Retina (tissue), 1 donor: Measurements from ENCODE around the gene C2CD2L.
"Not testable (repeated sequence)": the region's sequence is repeated elsewhere in the genome, so short reads cannot be mapped to it uniquely, and the experiment has no call there.

Experiments used
- DNase-seq: peaks from one replicate; pipeline ENCODE4 v3.0.0-alpha.2; 2016

Gene C2CD2L

DNA sequence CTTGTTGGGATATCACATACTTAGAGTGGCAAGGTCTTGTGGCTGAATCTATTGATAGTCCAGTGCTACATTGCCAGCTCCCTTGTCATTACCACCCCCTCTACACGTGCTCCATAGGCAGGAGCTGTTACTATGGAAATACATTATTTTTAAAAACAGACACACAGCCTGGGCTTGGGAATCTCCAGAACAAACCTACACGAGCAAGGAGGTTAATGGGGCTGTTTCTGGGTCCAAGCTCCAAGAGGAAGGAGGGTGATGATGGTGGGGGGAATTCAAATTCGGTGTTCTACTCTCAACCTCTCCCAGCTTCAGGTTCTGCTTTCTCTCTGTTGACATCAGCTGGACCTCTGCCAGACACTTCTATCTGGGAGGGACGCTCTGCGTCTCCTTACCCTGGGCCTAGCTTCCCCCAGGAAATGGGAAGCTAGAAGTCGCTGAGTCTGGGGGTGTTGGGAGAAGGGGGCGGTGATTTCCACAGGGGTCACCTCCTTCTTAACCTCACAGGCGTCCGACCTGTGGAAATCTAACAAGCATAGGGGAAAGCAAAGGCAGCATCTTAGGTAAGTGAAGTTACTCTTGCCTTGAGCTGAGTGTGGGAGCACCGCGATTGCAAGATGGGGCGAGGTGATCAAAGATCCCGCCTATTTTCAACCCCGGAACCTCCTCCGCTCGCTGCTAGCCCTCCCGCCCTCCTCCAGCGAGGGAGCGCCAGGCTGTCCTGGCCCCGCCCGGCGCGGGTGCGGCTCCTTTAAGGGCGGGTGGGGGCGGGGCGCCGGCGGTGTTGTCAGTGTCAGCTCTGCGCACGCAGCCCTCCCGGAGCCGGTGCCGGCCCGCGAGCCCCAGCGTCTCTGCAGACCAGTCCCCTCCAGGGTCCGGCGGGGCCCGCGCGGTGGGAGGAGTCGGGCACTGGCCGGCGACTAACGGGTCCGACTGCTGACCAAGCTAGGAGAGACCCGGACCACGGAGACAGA lies at the start of gene C2CD2L:
Gene C2CD2L (plus strand): TSS at position 781 of the 974 bp plus-strand sequence. CDS start 398 bp downstream, outside the sequence.
- peak; percentile 88 for DNase-seq

DNA sequence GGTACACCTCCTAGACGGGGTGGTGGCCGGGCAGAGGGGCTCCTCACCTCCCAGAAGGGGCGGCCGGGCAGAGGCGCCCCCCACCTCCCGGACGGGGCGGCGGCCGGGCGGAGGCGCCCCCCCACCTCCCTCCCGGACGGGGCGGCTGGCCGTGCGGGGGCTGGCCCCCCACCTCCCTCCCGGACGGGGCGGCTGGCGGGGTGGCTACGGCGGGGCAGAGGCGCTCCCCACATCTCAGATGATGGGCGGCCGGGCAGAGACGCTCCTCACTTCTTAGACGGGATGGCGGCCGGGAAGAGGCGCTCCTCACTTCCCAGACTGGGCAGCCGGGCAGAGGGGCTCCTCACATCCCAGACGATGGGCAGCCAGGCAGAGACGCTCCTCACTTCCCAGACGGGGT lies 48.0 kb upstream of the C2CD2L start:
- DNase-seq: not testable (repeated sequence)

DNA sequence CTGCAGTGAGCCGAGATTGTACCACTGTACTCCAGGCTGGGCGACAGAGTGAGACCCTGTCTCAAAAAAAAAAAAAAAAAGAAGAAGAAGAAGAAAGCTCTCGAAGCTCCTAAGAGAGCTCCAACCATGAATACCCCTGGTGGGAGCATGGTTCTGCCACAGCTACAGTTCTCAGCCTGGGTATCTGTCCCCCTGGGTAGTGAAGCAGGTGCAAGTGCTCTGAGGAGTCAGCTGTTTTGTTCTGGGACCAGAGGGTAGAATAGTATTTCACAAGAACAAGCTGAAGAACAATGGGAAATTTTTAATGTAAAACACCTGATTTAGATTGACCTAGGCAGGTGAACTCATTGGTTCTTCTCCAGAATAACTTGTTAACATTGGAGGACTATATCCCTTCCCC lies 45.9 kb upstream of the C2CD2L start:
- DNase-seq: no peak

DNA sequence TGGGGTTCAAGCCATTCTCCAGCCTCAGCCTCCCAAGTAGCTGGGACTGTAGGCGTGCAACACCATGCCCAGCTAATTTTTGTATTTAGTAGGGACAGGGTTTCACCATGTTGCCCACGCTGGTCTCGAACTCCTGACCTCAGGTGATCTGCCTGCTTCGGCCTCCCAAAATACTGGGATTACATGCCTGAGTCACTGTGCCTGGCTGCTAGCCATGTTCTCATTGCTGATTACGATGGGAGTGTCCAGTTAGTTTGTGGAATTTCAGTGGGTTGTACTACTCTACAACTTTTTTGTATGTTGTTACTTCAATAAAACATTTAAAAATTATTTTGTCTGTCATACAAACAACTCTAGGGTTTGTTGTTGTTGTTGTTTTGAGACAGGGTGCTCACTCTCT lies 44.4 kb upstream of the C2CD2L start:
- no peak for DNase-seq

DNA sequence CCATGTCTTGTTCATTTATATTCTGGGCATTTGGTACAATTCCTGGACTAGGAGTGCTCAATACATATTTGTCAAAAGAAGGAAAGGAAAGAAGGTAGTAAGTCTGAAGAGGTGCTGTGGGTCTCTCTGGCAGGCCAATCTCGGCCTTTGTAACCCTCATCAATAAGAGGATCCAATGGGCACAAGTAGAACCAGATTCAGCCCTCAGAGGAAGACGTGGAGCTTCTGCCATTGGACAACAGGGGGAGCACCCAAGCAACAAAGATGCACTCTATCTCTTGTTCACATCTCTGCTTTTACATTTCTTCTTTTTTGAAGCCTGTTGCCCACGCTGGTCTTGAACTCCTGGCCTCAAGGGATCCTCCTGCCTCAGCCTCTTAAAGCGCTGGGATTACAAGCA lies 41.8 kb upstream of the C2CD2L start:
- no peak for DNase-seq

DNA sequence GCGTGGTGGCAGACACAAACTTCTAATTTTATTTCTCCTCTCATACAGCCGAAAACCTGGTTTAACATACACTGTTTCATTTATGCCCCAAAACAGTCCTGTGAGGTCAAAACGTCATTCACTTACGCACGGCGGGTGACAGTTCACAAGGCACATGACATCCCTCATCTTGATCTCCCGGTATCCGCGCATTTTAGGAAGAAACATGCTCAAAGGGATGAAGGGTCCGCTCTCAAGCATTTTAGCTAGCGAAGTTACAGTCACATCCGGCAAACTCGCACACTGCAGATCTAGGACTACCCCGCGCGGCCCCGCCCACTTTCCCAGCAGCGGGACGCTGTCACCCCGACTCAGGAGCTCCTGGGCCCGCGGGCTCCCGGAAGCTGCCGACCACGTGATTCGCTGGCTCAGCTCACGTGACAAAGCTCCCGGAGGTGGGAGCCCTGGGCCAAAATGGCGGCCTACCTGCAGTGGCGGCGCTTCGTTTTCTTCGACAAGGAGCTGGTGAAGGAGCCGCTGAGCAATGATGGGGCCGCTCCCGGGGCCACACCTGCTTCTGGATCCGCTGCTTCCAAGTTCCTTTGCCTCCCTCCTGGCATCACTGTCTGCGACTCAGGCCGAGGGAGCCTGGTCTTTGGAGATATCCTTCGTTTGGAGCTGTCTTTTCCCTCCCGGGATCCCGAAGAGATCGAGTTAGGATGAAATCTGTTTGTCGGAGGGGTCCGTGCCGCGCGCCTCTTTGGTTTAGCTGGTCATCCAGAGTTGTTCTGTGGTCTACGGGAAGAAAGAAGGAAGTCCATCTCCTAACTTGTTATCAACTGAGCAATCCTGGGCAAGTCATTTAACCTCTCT lies 39.5 kb upstream of the C2CD2L start, which contains the start of gene VPS11:
Gene VPS11 (plus strand): TSS at position 448 of the 852 bp plus-strand sequence. CDS start 6 bp downstream, at position 454.
- DNase-seq: peak; percentile 94

DNA sequence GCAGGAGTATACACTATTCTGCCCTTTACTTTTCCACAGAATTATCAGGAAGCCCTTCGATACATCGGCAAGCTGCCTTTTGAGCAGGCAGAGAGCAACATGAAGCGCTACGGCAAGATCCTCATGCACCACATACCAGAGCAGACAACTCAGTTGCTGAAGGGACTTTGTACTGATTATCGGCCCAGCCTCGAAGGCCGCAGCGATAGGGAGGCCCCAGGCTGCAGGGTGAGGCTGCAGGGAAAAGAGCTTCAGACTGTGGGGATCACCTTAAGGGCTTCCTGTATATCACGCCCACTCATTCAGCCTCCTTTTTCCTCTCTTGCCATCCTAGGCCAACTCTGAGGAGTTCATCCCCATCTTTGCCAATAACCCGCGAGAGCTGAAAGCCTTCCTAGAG lies 29.3 kb upstream of the C2CD2L start:
- DNase-seq: no peak

DNA sequence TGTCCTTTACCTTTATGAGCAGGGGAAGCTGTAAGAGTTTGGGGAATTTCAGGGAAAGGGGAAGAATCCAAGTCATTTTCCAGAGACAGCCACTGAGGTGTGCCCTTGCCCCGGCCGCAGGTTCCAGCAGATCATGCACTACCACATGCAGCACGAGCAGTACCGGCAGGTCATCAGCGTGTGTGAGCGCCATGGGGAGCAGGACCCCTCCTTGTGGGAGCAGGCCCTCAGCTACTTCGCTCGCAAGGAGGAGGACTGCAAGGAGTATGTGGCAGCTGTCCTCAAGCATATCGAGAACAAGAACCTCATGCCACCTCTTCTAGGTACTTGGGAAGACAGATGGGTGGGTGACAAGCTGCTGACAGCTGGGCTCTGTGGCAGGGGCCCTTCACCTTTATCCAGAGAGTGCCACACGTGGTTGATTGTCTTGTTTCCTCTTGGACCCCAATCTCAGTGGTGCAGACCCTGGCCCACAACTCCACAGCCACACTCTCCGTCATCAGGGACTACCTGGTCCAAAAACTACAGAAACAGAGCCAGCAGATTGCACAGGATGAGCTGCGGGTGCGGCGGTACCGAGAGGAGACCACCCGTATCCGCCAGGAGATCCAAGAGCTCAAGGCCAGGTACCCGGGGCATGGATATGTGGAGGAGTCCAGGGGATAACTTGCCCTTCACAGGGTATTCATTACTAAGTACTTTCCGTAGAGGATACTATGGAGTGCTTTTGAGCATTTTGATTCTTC lies 28.3 kb upstream of the C2CD2L start:
- no peak for DNase-seq

DNA sequence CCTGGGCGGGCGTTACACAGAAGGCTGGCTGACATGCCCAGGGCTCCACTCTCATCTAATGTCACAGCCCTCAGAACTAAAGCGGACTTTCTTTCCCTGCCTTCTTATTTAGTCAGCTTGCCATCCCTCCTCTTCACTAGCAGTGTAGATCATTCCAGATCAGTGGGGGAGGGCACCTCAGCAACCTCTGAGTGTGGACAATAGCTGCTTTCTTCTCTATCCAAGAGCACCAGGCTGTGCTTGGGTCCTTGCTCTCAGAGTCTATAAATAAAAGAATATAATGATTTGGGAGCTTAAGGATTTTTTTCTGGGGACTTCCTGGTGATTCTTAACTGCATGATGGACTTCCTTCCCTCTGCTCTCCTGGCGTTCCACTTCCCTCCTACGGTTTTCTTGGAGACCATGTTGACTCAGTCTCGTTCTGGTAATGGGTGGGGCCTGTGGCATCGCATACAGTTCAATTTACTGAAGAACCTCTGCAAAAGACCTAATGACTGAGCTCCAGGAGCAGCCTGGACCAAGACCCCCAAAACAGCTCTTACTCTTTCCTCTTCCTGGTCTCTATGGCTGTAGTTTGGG lies 25.4 kb upstream of the C2CD2L start:
- no peak for DNase-seq

DNA sequence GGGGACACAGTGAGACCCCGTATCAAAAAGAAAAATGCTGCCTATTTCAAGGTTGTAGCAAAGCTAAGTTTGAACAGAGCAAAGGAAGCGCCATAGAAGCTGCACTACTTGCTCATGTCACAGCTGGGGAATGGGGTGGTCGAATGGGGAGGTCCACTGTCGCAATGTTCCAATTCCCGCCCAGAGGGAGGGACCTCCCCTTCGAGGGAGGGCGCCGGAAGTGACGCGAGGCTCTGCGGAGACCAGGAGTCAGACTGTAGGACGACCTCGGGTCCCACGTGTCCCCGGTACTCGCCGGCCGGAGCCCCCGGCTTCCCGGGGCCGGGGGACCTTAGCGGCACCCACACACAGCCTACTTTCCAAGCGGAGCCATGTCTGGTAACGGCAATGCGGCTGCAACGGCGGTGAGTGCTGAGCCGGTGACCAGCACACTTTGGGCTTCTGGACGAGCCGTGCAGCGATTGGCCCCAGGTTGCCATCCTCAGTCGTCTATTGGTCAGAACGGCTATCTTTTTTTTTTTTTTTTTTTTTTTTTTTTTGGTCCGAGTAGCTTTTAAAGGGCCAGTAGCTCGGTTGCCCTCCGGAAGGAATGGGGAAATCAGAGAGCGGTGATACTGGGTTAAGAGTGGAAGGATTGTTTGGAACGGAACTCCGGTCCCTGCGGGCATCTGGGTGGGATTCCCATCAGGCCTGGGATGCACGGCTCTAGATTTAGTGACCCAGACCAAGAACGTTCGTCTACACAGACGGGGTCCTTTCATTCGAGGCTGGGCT lies 22.3 kb upstream of the C2CD2L start, which contains the start of gene HMBS:
Gene HMBS (plus strand): TSS at position 219 of the 774 bp plus-strand sequence. CDS start 153 bp downstream, at position 372.
- peak; percentile 100 for DNase-seq

DNA sequence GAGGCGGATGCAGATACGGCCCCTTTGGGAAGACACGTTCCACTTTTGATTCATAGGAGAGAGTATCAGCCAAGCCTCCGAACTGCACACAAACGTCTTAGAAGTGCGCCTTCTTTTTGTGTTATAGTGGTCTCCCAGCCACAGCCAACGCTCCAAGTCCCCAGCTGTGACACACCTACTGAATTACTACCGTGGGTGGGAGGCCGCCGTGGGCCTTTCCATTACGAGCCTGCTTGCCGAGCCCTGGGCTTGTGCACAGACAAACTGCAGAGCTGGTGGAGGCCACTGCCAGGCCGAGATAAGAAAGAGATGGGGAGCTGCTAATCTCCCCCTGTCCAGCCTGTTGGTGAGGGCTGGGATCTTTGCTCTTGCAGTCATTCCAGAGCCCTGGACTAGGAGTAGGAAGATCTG lies 21.7 kb upstream of the C2CD2L start:
- no peak for DNase-seq

DNA sequence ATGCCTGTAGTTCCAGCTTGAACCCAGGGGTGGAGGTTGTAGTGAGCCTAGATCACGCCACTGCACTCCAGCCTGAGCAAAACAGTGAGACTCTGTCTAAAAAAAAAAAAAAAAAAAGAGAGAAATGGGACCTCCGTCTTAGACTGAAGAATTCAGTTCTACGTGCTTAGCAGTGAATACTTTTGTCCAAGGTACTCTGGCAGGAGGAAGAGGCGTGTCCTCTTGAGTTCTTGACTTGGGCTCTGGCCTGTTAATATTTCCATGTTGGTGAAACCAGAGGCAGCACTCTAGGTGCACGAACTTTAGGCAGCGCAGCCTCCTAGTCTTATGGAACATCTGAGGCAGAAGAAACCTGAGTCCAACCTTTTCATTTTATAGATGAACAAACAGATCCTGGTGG lies 20.0 kb upstream of the C2CD2L start:
- DNase-seq: no peak

DNA sequence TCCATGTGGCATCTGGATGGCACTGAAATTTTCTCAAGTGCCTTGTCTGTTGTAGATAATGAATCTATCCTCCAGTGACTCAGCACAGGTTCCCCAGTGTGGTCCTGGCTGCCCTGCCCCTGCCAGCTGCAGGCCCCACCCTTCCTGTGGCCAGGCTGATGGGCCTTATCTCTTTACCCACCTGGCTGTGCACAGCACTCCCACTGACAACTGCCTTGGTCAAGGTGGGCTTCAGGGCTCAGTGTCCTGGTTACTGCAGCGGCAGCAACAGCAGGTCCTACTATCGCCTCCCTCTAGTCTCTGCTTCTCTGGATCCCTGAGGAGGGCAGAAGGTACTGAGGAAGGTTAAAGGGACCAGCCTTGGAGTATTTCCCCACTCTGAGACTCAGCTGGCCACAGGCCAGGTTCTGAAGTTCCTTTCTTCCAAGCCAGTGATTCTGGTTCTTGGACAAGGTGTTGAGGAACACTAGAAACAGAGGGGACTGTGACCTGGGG lies 19.4 kb upstream of the C2CD2L start:
- DNase-seq: no peak

DNA sequence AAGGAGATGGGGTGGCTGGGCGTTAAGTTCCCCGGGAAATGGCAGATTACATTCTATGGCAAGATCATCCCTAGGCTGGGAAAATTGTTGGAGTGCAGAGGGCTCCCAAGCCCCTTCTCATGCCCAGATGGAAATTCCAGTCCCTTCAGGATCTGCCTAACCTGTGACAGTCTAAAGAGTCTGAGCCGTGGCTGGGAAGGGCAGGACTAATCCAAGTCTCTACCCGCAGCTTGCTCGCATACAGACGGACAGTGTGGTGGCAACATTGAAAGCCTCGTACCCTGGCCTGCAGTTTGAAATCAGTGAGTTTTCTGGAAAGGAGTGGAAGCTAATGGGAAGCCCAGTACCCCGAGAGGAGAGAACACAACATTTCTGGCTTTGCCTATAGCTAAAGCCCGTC lies 18.7 kb upstream of the C2CD2L start:
- DNase-seq: no peak

DNA sequence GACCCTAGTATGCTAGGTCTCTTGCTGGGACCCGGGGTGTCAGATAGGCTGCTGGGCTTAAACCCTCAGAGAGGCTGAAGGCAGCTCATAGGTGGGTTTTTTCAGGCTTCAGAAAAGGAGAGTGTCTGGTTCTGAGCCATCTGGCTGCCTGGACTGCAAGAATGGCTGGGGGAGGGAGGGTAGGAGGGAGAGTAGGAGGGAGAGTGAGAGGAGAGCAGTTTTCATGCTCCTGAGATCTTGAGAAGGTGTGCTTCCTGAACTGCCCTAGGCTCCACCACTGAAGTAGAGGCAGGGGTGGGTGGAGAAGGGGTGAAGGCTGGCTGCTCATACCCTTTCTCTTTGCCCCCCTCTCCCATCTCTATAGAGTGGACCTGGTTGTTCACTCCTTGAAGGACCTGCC lies 17.8 kb upstream of the C2CD2L start:
- no peak for DNase-seq

DNA sequence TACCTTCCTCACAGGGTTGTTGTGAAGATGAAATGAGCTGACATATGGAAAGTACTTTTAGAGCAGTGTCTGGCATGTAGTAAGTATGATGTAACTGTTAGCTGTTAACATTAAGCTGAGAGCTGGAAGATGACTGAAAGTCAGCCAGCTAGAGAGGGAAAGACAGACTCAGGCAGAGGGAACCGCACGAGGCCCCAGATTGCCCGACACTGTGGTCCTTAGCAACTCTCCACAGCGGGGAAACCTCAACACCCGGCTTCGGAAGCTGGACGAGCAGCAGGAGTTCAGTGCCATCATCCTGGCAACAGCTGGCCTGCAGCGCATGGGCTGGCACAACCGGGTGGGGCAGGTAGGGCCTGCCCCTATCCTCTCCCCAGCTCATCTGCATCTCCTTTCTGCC lies 16.0 kb upstream of the C2CD2L start:
- no peak for DNase-seq

DNA sequence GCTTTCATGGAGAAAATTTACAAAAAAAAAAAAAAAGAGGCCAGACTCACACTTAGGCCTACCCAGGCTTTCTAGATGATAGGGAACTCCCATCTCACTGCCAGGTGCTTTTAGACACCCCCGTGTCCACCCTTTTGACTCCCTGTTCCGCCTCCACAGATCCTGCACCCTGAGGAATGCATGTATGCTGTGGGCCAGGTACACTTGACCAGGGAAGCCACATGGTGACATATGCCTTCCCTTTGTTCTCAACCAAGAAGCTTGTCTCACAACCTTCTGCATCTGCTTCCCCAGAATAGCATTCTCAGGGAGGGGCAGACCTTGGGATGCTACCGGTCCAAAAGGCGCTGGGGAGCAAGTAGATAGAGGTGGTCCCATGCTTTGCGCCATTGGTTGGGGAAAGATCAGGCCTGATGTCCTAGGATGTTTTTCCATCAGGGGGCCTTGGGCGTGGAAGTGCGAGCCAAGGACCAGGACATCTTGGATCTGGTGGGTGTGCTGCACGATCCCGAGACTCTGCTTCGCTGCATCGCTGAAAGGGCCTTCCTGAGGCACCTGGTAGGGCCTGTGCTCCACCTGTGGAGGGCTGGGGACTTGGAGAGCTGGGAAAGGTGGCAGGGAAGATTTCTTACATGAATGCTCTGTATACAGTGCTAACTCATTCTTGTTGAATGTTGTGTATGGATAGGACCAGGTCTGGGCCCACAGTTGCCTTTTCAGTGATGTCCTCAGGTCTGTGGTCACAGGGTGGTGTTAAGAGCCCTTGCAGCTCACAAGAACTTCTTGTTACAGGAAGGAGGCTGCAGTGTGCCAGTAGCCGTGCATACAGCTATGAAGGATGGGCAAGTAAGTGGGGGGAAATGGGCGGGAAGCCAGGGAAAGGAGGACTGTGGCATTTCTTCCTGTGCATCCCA lies 14.9 kb upstream of the C2CD2L start:
- DNase-seq: no peak

DNA sequence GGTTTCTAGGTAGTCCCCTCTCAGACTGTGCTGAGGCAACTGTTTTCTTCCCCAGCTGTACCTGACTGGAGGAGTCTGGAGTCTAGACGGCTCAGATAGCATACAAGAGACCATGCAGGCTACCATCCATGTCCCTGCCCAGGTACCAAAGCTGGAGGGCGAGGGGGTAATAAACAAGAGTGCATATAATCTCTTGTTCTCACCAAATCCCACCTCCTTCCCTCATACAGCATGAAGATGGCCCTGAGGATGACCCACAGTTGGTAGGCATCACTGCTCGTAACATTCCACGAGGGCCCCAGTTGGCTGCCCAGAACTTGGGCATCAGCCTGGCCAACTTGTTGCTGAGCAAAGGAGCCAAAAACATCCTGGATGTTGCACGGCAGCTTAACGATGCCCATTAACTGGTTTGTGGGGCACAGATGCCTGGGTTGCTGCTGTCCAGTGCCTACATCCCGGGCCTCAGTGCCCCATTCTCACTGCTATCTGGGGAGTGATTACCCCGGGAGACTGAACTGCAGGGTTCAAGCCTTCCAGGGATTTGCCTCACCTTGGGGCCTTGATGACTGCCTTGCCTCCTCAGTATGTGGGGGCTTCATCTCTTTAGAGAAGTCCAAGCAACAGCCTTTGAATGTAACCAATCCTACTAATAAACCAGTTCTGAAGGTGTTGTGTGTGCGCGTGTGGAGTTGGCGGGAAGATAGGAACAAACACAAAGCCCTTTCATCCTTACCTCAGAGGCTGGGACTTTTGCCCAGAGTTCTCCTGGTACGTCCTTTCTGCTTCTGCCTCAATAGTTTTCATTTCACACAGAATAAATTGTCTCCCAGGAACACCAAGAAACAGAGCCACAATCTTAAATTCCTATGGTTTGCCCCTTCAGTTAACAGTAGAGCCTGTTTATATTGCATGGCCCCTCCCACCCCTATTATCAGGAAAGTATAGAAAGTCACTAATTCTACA lies 14.0 kb upstream of the C2CD2L start:
- no peak for DNase-seq
